BLaER1 treated with 17β-estradiol and CSF1 and Interleukin-3, amounts not matched to agents 10 nM and 100 nM (cell line): ENCODE measurements around the gene C1orf122.

Experiments
- H3K27ac ChIP-seq, 11 experiments: shearing (Covaris generic); formaldehyde crosslinking; 2 replicates each; pipeline ENCODE4 v1.8.1; 2022
- H3K27me3 ChIP-seq, 11 experiments: shearing (Covaris generic); formaldehyde crosslinking; 2 replicates each; pipeline ENCODE4 v1.8.1; 2022
- H3K36me3 ChIP-seq, 11 experiments: shearing (Covaris generic); formaldehyde crosslinking; 2 replicates each; pipeline ENCODE4 v1.8.1; 2022
- H3K4me1 ChIP-seq, 10 experiments: shearing (Covaris generic); formaldehyde crosslinking; 2 replicates each; pipeline ENCODE4 v1.8.1; 2022
- H3K4me2 ChIP-seq, 11 experiments: shearing (Covaris generic); formaldehyde crosslinking; 2 replicates each; pipeline ENCODE4 v1.8.1; 2022
- H3K4me3 ChIP-seq, 10 experiments: shearing (Covaris generic); formaldehyde crosslinking; 2 replicates each; pipeline ENCODE4 v1.8.1; 2022
- H3K9ac ChIP-seq, 11 experiments: shearing (Covaris generic); formaldehyde crosslinking; 2 replicates each; pipeline ENCODE4 v1.8.1; 2022
- H3K9me3 ChIP-seq, 11 experiments: shearing (Covaris generic); formaldehyde crosslinking; replicated peaks in 1 of 11; 2 replicates each; pipeline ENCODE4 v1.8.1; 2022
- H4K20me1 ChIP-seq, 11 experiments: shearing (Covaris generic); formaldehyde crosslinking; 2 replicates each; pipeline ENCODE4 v1.8.1; 2022
- Cebpa-rat ChIP-seq, 11 experiments: shearing (Covaris generic); IDR thresholded peaks; 2 replicates each; pipeline ENCODE4 v1.8.1; 2022

The C1orf122 gene

DNA sequence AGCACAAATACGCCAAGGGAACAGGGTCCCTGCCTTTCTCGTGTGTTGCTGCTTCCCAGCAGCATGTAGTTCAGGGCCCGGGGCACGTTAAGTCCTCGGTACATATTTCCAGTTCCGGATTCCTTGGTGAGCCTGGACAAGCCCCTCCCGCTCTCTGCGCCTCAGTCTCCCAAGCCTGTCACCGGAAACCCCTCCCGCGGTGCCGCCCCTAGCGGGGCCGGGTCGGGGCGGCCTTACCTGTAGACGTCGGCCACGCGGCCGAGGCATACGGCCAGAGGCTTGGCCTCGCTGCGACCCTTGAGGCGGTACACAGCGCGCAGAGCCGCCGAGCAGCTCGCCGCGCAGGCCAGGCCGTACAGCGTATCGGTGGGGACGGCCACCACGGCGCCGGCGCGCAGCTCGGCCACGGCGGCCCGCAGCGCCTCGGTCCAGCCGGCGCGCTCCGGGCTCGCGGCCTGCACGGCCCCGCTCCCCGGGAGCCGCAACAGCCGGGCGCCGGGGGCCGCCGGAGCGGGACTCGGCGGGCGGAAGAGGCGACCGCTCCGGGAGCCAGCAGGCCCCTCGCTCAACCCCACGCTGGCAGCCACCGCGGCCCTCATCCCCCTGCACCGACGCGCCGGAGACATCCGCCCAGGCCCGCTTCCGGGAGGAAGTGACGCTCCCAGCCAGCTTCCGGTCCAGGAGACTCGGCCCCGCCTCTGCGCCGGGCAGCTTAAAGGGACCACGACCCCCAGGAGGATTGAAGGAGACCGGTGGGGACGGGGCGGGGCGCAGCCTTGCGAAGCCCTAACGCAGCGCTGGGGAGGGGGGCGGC, at the start of gene C1orf122, which contains the start of gene YRDC:
Gene C1orf122, plus strand, starts transcription at position 236 of the 814 bp plus-strand sequence. CDS start 615 bp downstream, outside the sequence.
Gene YRDC, minus strand, starts transcription at position 654 of the 814 bp plus-strand sequence. Its CDS starts 28 bp downstream, at position 626.
- H3K4me3 ChIP-seq: peak within 1 kb of the TSS; percentile 89 to 100 (median 98)
- peak within 1 kb of the TSS; percentile 90 to 100 (median 97) for H3K9ac ChIP-seq
- H3K9me3 ChIP-seq: no peaks in the 10 kb centered on the region
- no peak for TF ChIP-seq Cebpa-rat (IDR thresholded peaks at IDR 0.05)
- H3K36me3 ChIP-seq: peaks cover 43 to 70% (median 55%) of the 10 kb centered on the region in 11 experiments
- H3K4me2 ChIP-seq: peak within 1 kb of the TSS; percentile 86 to 98 (median 95)
- H3K27me3 ChIP-seq: no peaks in the 10 kb centered on the region
- H4K20me1 ChIP-seq: peaks cover 47 to 83% (median 62%) of the 10 kb centered on the region in 11 experiments; a peak in 21 of 22 replicates
- peak within 1 kb of the TSS; percentile 82 to 100 (median 97) for H3K27ac ChIP-seq
- H3K4me1 ChIP-seq: peaks cover 27 to 57% (median 46%) of the 10 kb centered on the region in 10 experiments

GRCh38 chr1:37759451-37759850, 48.1 kb upstream of the C1orf122 start:
- no peaks in the 10 kb centered on the region for H3K36me3 ChIP-seq
- no peak overlapping the region for H3K9ac ChIP-seq
- no peak overlapping the region for H3K4me3 ChIP-seq
- no peak overlapping the region for H3K4me2 ChIP-seq
- peaks cover 2 to 13% (median 8%) of the 10 kb centered on the region in 11 experiments; a peak in 19 of 22 replicates for H3K27me3 ChIP-seq
- no peaks in the 10 kb centered on the region for H3K9me3 ChIP-seq
- no peaks in the 10 kb centered on the region for H3K4me1 ChIP-seq
- peaks cover 0 to 10% (median 0%) of the 10 kb centered on the region in 11 experiments; a peak in 6 of 22 replicates for H4K20me1 ChIP-seq
- no peak overlapping the region for H3K27ac ChIP-seq
- TF ChIP-seq Cebpa-rat (IDR thresholded peaks at IDR 0.05): no peak

GRCh38 chr1:37761416-37762095, 46.0 kb upstream of the C1orf122 start:
- Histone ChIP-seq H3K9ac (no peak overlapping the region), H3K36me3 (no peaks in the 10 kb centered on the region), H3K9me3 (peaks cover 0 to 6% (median 0%) of the 10 kb centered on the region in 11 experiments; a peak in 3 of 22 replicates), H3K27me3 (peaks cover 23 to 35% (median 29%) of the 10 kb centered on the region in 11 experiments), H3K4me3 (no peak overlapping the region), H4K20me1 (peaks cover 0 to 10% (median 0%) of the 10 kb centered on the region in 11 experiments; a peak in 5 of 22 replicates), H3K27ac (no peak overlapping the region), H3K4me1 (peaks cover 0 to 9% (median 0%) of the 10 kb centered on the region in 10 experiments; a peak in 4 of 20 replicates), H3K4me2 (no peak overlapping the region)
- TF ChIP-seq Cebpa-rat (IDR thresholded peaks at IDR 0.05): no peak

- TF ChIP-seq Cebpa-rat (IDR thresholded peaks at IDR 0.05): no peak
- no peaks in the 10 kb centered on the region for H3K36me3 ChIP-seq
- H3K4me1 ChIP-seq: peaks cover 0 to 12% (median 0%) of the 10 kb centered on the region in 10 experiments; a peak in 4 of 20 replicates
- H3K27ac ChIP-seq: no peak overlapping the region
- peaks cover 0 to 10% (median 0%) of the 10 kb centered on the region in 11 experiments; a peak in 6 of 22 replicates for H4K20me1 ChIP-seq
- no peak overlapping the region for H3K4me2 ChIP-seq
- peaks cover 31 to 44% (median 39%) of the 10 kb centered on the region in 11 experiments for H3K27me3 ChIP-seq
- H3K4me3 ChIP-seq: no peak overlapping the region
- no peak overlapping the region for H3K9ac ChIP-seq
- peaks cover 0 to 6% (median 0%) of the 10 kb centered on the region in 11 experiments; a peak in 3 of 22 replicates for H3K9me3 ChIP-seq
Observed at GRCh38 chr1:37762516-37762915, 45.1 kb upstream of the C1orf122 start.

DNA sequence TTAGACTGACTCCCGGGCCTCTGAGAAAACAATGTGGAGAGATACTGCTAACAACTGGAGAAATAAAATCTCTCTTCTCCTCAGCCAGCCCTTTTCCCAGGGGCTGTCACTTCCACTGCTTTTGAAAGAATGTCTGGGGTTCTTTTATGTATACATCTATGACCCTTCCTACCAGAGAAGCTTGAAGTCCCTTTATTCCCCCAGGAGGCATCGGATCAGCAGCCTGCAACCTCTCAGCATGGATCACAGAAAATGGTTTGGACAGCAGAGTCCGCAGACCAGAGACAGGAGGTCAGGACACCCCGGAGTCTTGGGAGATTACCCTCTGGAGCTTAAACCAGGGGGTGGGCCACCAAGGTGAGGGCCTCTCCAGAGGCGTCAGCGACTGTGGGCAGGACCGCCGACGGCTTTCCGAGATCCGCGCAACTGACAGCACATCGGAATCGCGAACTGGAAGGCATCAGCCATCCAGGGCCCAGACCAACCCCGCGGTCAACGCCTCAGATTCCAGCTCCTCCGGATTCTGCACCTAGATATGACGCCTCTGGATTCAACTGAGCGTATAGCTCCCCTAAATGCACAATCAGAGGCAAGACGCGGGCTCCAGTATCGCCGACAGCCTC, 43.7 kb upstream of the C1orf122 start:
- no peak overlapping the region for H3K4me2 ChIP-seq

GRCh38 chr1:37764414-37764825, 43.2 kb upstream of the C1orf122 start:
- Histone ChIP-seq H3K27me3 (peaks cover 31 to 58% (median 48%) of the 10 kb centered on the region in 11 experiments), H3K9ac (no peak overlapping the region), H3K4me3 (no peak overlapping the region), H3K4me2 (no peak overlapping the region), H4K20me1 (peaks cover 0 to 10% (median 0%) of the 10 kb centered on the region in 11 experiments; a peak in 6 of 22 replicates), H3K9me3 (peaks cover 0 to 6% (median 0%) of the 10 kb centered on the region in 11 experiments; a peak in 3 of 22 replicates), H3K4me1 (peaks cover 0 to 12% (median 0%) of the 10 kb centered on the region in 10 experiments; a peak in 4 of 20 replicates), H3K27ac (no peak overlapping the region), H3K36me3 (no peaks in the 10 kb centered on the region)
- TF ChIP-seq Cebpa-rat (IDR thresholded peaks at IDR 0.05): no peak

More for the DNA sequence above, 43.7 kb upstream of the C1orf122 start:
- Histone ChIP-seq H3K9ac (no peak overlapping the region), H3K36me3 (no peaks in the 10 kb centered on the region), H3K4me1 (peaks cover 0 to 12% (median 0%) of the 10 kb centered on the region in 10 experiments; a peak in 4 of 20 replicates), H3K4me3 (no peak overlapping the region), H3K9me3 (peaks cover 0 to 6% (median 0%) of the 10 kb centered on the region in 11 experiments; a peak in 3 of 22 replicates), H3K27me3 (peaks cover 31 to 54% (median 46%) of the 10 kb centered on the region in 11 experiments), H3K27ac (no peak overlapping the region), H4K20me1 (peaks cover 0 to 10% (median 0%) of the 10 kb centered on the region in 11 experiments; a peak in 6 of 22 replicates)
- TF ChIP-seq Cebpa-rat (IDR thresholded peaks at IDR 0.05): no peak

DNA sequence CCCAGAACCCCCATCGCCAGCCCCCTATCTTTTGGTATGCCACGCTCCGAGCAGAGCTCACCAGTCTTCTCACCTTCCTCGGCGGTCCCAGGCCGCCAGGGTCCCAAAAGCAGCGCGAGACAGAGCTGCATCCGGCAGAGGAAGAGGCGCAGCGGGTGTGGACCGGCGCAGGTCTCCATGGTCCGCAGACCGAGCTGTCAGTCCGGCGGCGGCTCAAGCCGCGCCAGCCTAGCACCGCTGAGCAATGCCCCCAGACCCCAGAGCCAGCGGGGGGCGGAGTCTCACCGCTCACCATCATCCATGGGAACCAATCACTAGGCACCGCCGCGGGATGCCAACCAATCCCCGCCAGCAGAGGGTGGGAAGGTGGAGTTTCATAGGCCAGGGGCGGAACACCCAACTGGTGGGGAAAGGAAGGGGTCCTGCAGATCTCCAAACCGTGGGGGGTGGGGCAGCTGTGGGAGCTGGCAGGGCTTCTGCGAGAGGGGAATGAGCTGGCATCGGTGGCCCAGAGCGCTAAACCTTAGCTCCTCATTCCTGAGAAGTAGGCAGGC, 42.6 kb upstream of the C1orf122 start, which contains the start of gene EPHA10:
Gene EPHA10, minus strand, starts transcription at position 233 of the 554 bp plus-strand sequence. Its CDS starts 54 bp downstream, at position 179.
- peak within 1 kb of the TSS in 3 of 11 experiments; percentile 7 to 23 (median 18); a peak in 3 of 22 replicates for H3K4me2 ChIP-seq

More for the DNA sequence above, 42.6 kb upstream of the C1orf122 start, which contains the start of gene EPHA10:
- H4K20me1 ChIP-seq: peaks cover 0 to 10% (median 0%) of the 10 kb centered on the region in 11 experiments; a peak in 6 of 22 replicates
- peaks cover 0 to 12% (median 0%) of the 10 kb centered on the region in 10 experiments; a peak in 4 of 20 replicates for H3K4me1 ChIP-seq
- no peak within 1 kb of the TSS for H3K9ac ChIP-seq
- no peak within 1 kb of the TSS for H3K27ac ChIP-seq
- peaks cover 0 to 6% (median 0%) of the 10 kb centered on the region in 11 experiments; a peak in 3 of 22 replicates for H3K9me3 ChIP-seq
- no peak for TF ChIP-seq Cebpa-rat (IDR thresholded peaks at IDR 0.05)
- H3K27me3 ChIP-seq: peaks cover 31 to 62% (median 50%) of the 10 kb centered on the region in 11 experiments
- no peaks in the 10 kb centered on the region for H3K36me3 ChIP-seq
- no peak within 1 kb of the TSS for H3K4me3 ChIP-seq
